NCI-H460 (cell line): ENCODE measurements around the gene FGFR4. TPM values are rescaled to one million over a fixed set of nuclear protein-coding genes. Genes with fewer than 3 reads are reported as not detected.

ENCODE experiments used
- DNase-seq: peaks from one replicate; pipeline ENCODE4 v3.0.0-alpha.2; 2016; ENCODE audit warnings: low read depth; ENCODE audit errors: extremely low read depth
- total RNA-seq: library from RNA; depleted of rRNA; stranded (reverse); fragments of >200 nt; shearing (Covaris generic); gene quantifications from 2 replicates; pipeline ENCODE4 v1.2.3, GENCODE V29; 2014

The FGFR4 gene
- total RNA-seq, 1 experiment from 2014 or later = 2.4 TPM

- DNase-seq = no peak
Observed at GRCh38 chr5:177098470-177099141, 11.9 kb downstream of the FGFR4 start.

GRCh38 chr5:177099422-177100093, 12.8 kb downstream of the FGFR4 start:
- DNase-seq = no peak

- DNase-seq = no peak
Observed at GRCh38 chr5:177100714-177101121, 14.0 kb downstream of the FGFR4 start.

- DNase-seq = no peak
Observed at GRCh38 chr5:177103523-177104253, 17.0 kb downstream of the FGFR4 start.

GRCh38 chr5:177105691-177106476, 19.2 kb downstream of the FGFR4 start:
- no peak for DNase-seq

GRCh38 chr5:177107159-177107558, 20.4 kb downstream of the FGFR4 start:
- DNase-seq = no peak

- DNase-seq = no peak
Observed at GRCh38 chr5:177109810-177110209, 23.1 kb downstream of the FGFR4 start.

- DNase-seq = peak; percentile 30
Observed at GRCh38 chr5:177111720-177112394, 25.1 kb downstream of the FGFR4 start.

- no peak for DNase-seq
Observed at GRCh38 chr5:177112589-177113220, 26.0 kb downstream of the FGFR4 start.

GRCh38 chr5:177113566-177114424, 27.1 kb downstream of the FGFR4 start:
- DNase-seq = peak; percentile 72

- no peak for DNase-seq
Observed at GRCh38 chr5:177116631-177117373, 30.1 kb downstream of the FGFR4 start.

- no peak for DNase-seq
Observed at GRCh38 chr5:177117441-177118045, 30.8 kb downstream of the FGFR4 start.

GRCh38 chr5:177122566-177122965, 35.9 kb downstream of the FGFR4 start:
- DNase-seq = no peak

- no peak for DNase-seq
Observed at GRCh38 chr5:177123789-177124485, 37.2 kb downstream of the FGFR4 start.

- DNase-seq = no peak
Observed at GRCh38 chr5:177124486-177124991, 37.8 kb downstream of the FGFR4 start.

GRCh38 chr5:177126771-177127170, 40.1 kb downstream of the FGFR4 start:
- DNase-seq = no peak

- no peak for DNase-seq
Observed at GRCh38 chr5:177128551-177128981, 41.9 kb downstream of the FGFR4 start.
